B cell (primary cell): ENCODE measurements around the gene SLC5A5. TPM values are rescaled to one million over a fixed set of nuclear protein-coding genes. Genes with fewer than 3 reads are reported as not detected.

ENCODE experiments used
- ATAC-seq: fragments of 200-7000 bp; cut with Tn5 transposase; one replicate; pipeline ENCODE4 v1.10.0; 2021; ENCODE audit warnings: low read depth, mild to moderate bottlenecking, moderate number of reproducible peaks, moderate library complexity
- CTCF ChIA-PET: fragments of 350-600 bp; sonication (Branson Sonifier 250); formaldehyde crosslinking; loops from one replicate; lab custom pipeline; 2021; ENCODE audit warnings: antibody characterized with exemption, inconsistent platforms; lab: Charles Lee
- POLR2A ChIA-PET: fragments of 350-600 bp; sonication (Branson Sonifier 250); formaldehyde crosslinking; loops from one replicate; lab custom pipeline; 2021; ENCODE audit warnings: antibody characterized with exemption; lab: Charles Lee
- DNase-seq: peaks from one replicate; pipeline ENCODE4 v3.0.0; 2013
- H2AFZ ChIP-seq: 2 replicates; pipeline ENCODE4 v1.6.1; 2012; ENCODE audit warnings: mild to moderate bottlenecking, low read depth, low read length; ENCODE audit not compliant: insufficient read depth, poor library complexity, severe bottlenecking
- H3K27ac ChIP-seq, 2 donors: 1 replicate in 1 of 2; 2 replicates in 1 of 2; pipeline ENCODE4 v1.5.1; 2012 to 2013; ENCODE audit warnings: low read length in 2 of 2, mild to moderate bottlenecking in 2 of 2, moderate library complexity in 1 of 2
- H3K27me3 ChIP-seq, 4 experiments: fragments of 200-600 bp in 1 of 4; sonication (generic) in 1 of 4; replicated peaks in 1 of 4; 1 replicate in 2 of 4; 2 replicates in 2 of 4; pipeline versions ENCODE4 v1.6.1 to v1.7.0; 2013 to 2016; ENCODE audit warnings: low read length in 3 of 4, mild to moderate bottlenecking in 2 of 4, mixed read lengths in 1 of 4, moderate library complexity in 1 of 4; ENCODE audit not compliant: insufficient read depth in 4 of 4, control insufficient read depth in 3 of 4; ENCODE audit errors: control extremely low read depth in 1 of 4
- H3K36me3 ChIP-seq, 2 experiments: replicated peaks in 1 of 2; 1 replicate in 1 of 2; 2 replicates in 1 of 2; pipeline versions ENCODE4 v1.6.1 to v1.7.1; 2013; ENCODE audit warnings: low read length in 1 of 2; ENCODE audit not compliant: insufficient read depth in 2 of 2, control insufficient read depth in 1 of 2; ENCODE audit errors: control extremely low read depth in 1 of 2, extremely low read depth in 1 of 2
- H3K4me1 ChIP-seq, 2 donors: fragments of 200-600 bp in 1 of 2; sonication (generic) in 1 of 2; 1 replicate in 1 of 2; 2 replicates in 1 of 2; pipeline versions ENCODE4 v1.5.1 to v1.6.1; 2013 to 2017; ENCODE audit warnings: low read length in 2 of 2; ENCODE audit not compliant: control insufficient read depth in 2 of 2, insufficient read depth in 2 of 2
- H3K4me2 ChIP-seq: replicated peaks from 2 replicates; pipeline ENCODE3; 2012; ENCODE audit warnings: mild to moderate bottlenecking, low read depth, low read length; ENCODE audit not compliant: poor library complexity, severe bottlenecking
- H3K4me3 ChIP-seq, 5 experiments: fragments of 200-600 bp in 1 of 5; sonication (generic) in 1 of 5; 1 replicate in 3 of 5; 2 replicates in 2 of 5; pipeline versions ENCODE4 v1.5.1 to v1.7.0; 2011 to 2016; ENCODE audit warnings: low read length in 4 of 5, mild to moderate bottlenecking in 4 of 5, low read depth in 2 of 5, control low read depth in 1 of 5, moderate library complexity in 1 of 5; ENCODE audit not compliant: insufficient read depth in 1 of 5; ENCODE audit errors: control extremely low read depth in 1 of 5, extremely low read depth in 1 of 5
- H3K79me2 ChIP-seq: fragments of 200-600 bp; sonication (generic); one replicate; pipeline ENCODE4 v1.6.0; 2016; ENCODE audit warnings: low read length; ENCODE audit not compliant: control insufficient read depth, insufficient read depth
- H3K9ac ChIP-seq: fragments of 200-600 bp; sonication (generic); 2 replicates; pipeline ENCODE4 v1.6.1; 2017; ENCODE audit warnings: mild to moderate bottlenecking, low read length, moderate library complexity
- H3K9me3 ChIP-seq, 3 donors: one replicate each; pipeline versions ENCODE4 v1.6.1 to v1.7.1; 2013; ENCODE audit warnings: low read length in 2 of 3; ENCODE audit not compliant: control insufficient read depth in 2 of 3, insufficient read depth in 1 of 3; ENCODE audit errors: control extremely low read depth in 1 of 3
- H4K20me1 ChIP-seq: 2 replicates; pipeline ENCODE4 v1.6.0; 2012; ENCODE audit warnings: mild to moderate bottlenecking, low read length; ENCODE audit not compliant: insufficient read depth, control insufficient read depth, poor library complexity, severe bottlenecking
- H3K27ac Mint-ChIP-seq: one replicate; pipeline ENCODE4 v1.8.0; 2021; ENCODE audit warnings: mixed read lengths
- H3K27me3 Mint-ChIP-seq: one replicate; pipeline ENCODE4 v1.8.0; 2021; ENCODE audit warnings: mixed read lengths
- H3K4me1 Mint-ChIP-seq: one replicate; pipeline ENCODE4 v1.8.0; 2021; ENCODE audit warnings: mixed read lengths
- H3K4me3 Mint-ChIP-seq: one replicate; pipeline ENCODE4 v1.8.0; 2021; ENCODE audit warnings: mixed read lengths
- H3K9me3 Mint-ChIP-seq: one replicate; pipeline ENCODE4 v1.8.0; 2022; ENCODE audit warnings: mixed read lengths; ENCODE audit not compliant: insufficient read depth
- EZH2 ChIP-seq: IDR thresholded peaks from 2 replicates; pipeline ENCODE4 v1.6.1; 2012; ENCODE audit warnings: borderline replicate concordance, low read depth, mild to moderate bottlenecking, moderate library complexity, low read length; ENCODE audit not compliant: insufficient read depth, poor library complexity, severe bottlenecking
- WGBS: methylation state at CpG from one replicate; pipeline ENCODE4 v1.1.5; 2013; ENCODE audit warnings: missing lambda C conversion rate; ENCODE audit not compliant: insufficient coverage; 5-methylcytosine and 5-hydroxymethylcytosine counted together
- intact Hi-C: fragments of 100-400 bp; cut with micrococcal nuclease; formaldehyde crosslinking; loops from one replicate; pipeline ENCODE4 v1.10.0; 2022
- polyA plus RNA-seq: library from polyadenylated mRNA; depleted of rRNA; stranded (reverse); fragments of >200 nt; gene quantifications from 2 replicates; pipeline ENCODE4 v1.2.3, GENCODE V29; 2012
- total RNA-seq, 2 donors: library from RNA; stranded (reverse); fragments of 120-200 nt in 1 of 2; gene quantifications; 1 replicate in 1 of 2; 2 replicates in 1 of 2; pipeline versions ENCODE4 v1.2.3 to v1.2.4, GENCODE V29; 2013 to 2022
- TF ChIP-seq, protein P1 (sequence below): fragments of 200-600 bp; IDR thresholded peaks from one replicate; pipeline ENCODE4 v1.8.0; 2022; ENCODE audit warnings: antibody characterized with exemption, mild to moderate bottlenecking

The SLC5A5 gene
- total and polyA plus RNA-seq, 2 donors (not counting 1 experiment from before 2014, with no cell fraction given), result 0.07 to 0.40 TPM

DNA sequence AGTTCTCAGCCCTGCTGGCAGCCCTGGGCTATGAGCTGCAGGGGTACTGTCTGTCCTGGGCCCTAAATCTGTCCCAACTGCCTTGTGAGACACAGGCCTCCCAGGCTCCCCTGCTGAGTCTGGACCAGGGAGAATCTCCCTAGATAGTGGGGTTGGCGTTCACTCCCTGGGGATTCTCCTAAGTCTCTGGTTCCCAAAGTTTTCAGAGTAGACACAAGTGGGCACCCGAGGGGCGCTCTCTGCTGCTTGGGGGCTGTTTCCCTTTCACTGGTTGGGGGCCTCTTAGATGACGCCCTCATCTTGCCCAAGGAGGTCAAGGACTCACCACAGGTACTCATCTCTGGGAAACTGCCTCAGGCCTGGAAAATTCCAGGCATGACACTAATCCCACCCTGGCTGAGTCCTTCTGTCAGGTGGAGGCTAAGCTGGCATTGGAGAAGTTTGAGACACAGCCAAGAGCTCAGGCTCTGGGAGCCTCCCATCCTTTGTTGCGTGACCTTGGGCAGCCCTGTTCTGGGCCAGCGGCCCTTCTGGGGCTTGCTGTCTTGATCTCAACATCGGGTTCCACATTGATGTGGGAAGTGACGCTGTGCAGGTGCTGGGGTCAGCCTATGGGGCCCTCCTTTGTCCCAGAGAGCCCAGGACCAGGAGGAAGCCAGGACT lies 8.1 kb upstream of the SLC5A5 start:
- H2AFZ ChIP-seq, result no peak overlapping the region
- DNase-seq (no peak), ATAC-seq (no peak)
- no peak overlapping the region for H3K4me2 ChIP-seq
- TF ChIP-seq EZH2, result no peak
- TF ChIP-seq, protein P1, sequence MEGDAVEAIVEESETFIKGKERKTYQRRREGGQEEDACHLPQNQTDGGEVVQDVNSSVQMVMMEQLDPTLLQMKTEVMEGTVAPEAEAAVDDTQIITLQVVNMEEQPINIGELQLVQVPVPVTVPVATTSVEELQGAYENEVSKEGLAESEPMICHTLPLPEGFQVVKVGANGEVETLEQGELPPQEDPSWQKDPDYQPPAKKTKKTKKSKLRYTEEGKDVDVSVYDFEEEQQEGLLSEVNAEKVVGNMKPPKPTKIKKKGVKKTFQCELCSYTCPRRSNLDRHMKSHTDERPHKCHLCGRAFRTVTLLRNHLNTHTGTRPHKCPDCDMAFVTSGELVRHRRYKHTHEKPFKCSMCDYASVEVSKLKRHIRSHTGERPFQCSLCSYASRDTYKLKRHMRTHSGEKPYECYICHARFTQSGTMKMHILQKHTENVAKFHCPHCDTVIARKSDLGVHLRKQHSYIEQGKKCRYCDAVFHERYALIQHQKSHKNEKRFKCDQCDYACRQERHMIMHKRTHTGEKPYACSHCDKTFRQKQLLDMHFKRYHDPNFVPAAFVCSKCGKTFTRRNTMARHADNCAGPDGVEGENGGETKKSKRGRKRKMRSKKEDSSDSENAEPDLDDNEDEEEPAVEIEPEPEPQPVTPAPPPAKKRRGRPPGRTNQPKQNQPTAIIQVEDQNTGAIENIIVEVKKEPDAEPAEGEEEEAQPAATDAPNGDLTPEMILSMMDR, result no peak
- no peak overlapping the region for H3K4me3 ChIP-seq
- H3K4me1 ChIP-seq, result peaks cover 23 to 31% of the 10 kb centered on the region in 2 donors
- H3K9ac ChIP-seq, result no peak overlapping the region
- Mint-ChIP-seq H3K4me3 (no peak overlapping the region), H3K4me1 (peaks cover 39% of the 10 kb centered on the region), H3K27ac (peak overlapping the region; percentile 16), H3K27me3 (no peaks in the 10 kb centered on the region), H3K9me3 (no peaks in the 10 kb centered on the region)
- CTCF ChIA-PET, result interaction anchor here (2.1 to 2.3 kb wide), 2 partner anchors 8 to 69 kb away, joined by 9 to 10 read pairs; partner anchors contain the start of gene CCDC124
- peak overlapping the region; percentile 41 to 69 for H3K27ac ChIP-seq
- 86% methylated on average over 8 of the region's 8 CpGs for WGBS
- no peaks in the 10 kb centered on the region for H3K9me3 ChIP-seq
- H3K79me2 ChIP-seq, result peaks cover 31% of the 10 kb centered on the region
- H3K27me3 ChIP-seq, result no peaks in the 10 kb centered on the region
- peaks cover 48% of the 10 kb centered on the region for H4K20me1 ChIP-seq
- POLR2A ChIA-PET, result interaction anchor here (0.6 to 1.6 kb wide), 2 partner anchors 69 to 279 kb away, joined by 4 to 5 read pairs; partner anchors contain the start of gene CCDC124
- intact Hi-C loops, result no loop called here
- H3K36me3 ChIP-seq, result peaks cover 4 to 47% of the 10 kb centered on the region in 2 experiments
